MM.1S (cell line): ENCODE measurements around the gene NMNAT2.

Experiments
- DNase-seq: peaks from one replicate; pipeline ENCODE4 v3.0.0-alpha.2; 2015
- H2AFZ ChIP-seq: fragments of 300-600 bp; sonication (generic); 2 replicates; pipeline ENCODE4 v1.6.0; 2016; ENCODE audit warnings: antibody characterized with exemption, low read length
- H3F3A ChIP-seq: fragments of 300-600 bp; sonication (generic); 2 replicates; pipeline ENCODE4 v1.6.1; 2016; ENCODE audit warnings: mild to moderate bottlenecking, antibody characterized with exemption, low read length, moderate library complexity, mixed read lengths; ENCODE audit not compliant: insufficient read depth
- H3K27ac ChIP-seq: fragments of 300-600 bp; sonication (generic); 2 replicates; pipeline ENCODE4 v1.5.1; 2016; ENCODE audit warnings: mild to moderate bottlenecking, low read length
- H3K27me3 ChIP-seq: fragments of 300-600 bp; sonication (generic); replicated peaks from 2 replicates; pipeline ENCODE4 v1.6.0; 2016; ENCODE audit warnings: low read length; ENCODE audit not compliant: insufficient read depth
- H3K36me3 ChIP-seq: fragments of 300-600 bp; sonication (generic); replicated peaks from 2 replicates; pipeline ENCODE4 v1.6.1; 2016; ENCODE audit warnings: mild to moderate bottlenecking, low read length, mixed read lengths; ENCODE audit not compliant: insufficient read depth
- H3K4me1 ChIP-seq: fragments of 300-600 bp; sonication (generic); 2 replicates; pipeline ENCODE4 v1.6.1; 2016; ENCODE audit warnings: low read length, mixed read lengths
- H3K4me2 ChIP-seq: fragments of 300-600 bp; sonication (generic); 2 replicates; pipeline ENCODE4 v1.6.0; 2016; ENCODE audit warnings: low read depth, low read length
- H3K4me3 ChIP-seq: fragments of 300-600 bp; sonication (generic); 2 replicates; pipeline ENCODE4 v1.5.1; 2016; ENCODE audit warnings: low read length, mixed read lengths
- H3K79me2 ChIP-seq: fragments of 300-600 bp; sonication (generic); 2 replicates; pipeline ENCODE4 v1.6.1; 2016; ENCODE audit warnings: mixed run types, low read length, mixed read lengths
- H3K9ac ChIP-seq: fragments of 300-600 bp; sonication (generic); 2 replicates; pipeline ENCODE4 v1.6.1; 2016; ENCODE audit warnings: low read length, mixed read lengths
- H3K9me2 ChIP-seq: fragments of 300-600 bp; sonication (generic); replicated peaks from 2 replicates; pipeline ENCODE4 v1.6.1; 2016; ENCODE audit warnings: mild to moderate bottlenecking, low read length, mixed read lengths; ENCODE audit not compliant: insufficient read depth
- H3K9me3 ChIP-seq: fragments of 300-600 bp; sonication (generic); replicated peaks from 2 replicates; pipeline ENCODE4 v1.6.1; 2016; ENCODE audit warnings: mild to moderate bottlenecking, low read length, mixed read lengths; ENCODE audit not compliant: insufficient read depth
- H4K20me1 ChIP-seq: fragments of 300-600 bp; sonication (generic); 2 replicates; pipeline ENCODE4 v1.6.1; 2016; ENCODE audit warnings: mild to moderate bottlenecking, low read length, moderate library complexity, mixed read lengths; ENCODE audit not compliant: insufficient read depth
- EZH2 ChIP-seq: fragments of 300-600 bp; sonication (generic); optimal IDR thresholded peaks from 2 replicates; pipeline ENCODE3; 2017; ENCODE audit warnings: low read depth, mild to moderate bottlenecking, antibody characterized with exemption, low read length, mixed read lengths
- EZH2phosphoT487 ChIP-seq: fragments of 300-600 bp; sonication (generic); IDR thresholded peaks from 2 replicates; pipeline ENCODE4 v1.6.1; 2018; ENCODE audit warnings: antibody characterized with exemption, low read length
- TF ChIP-seq, protein P1 (sequence below): fragments of 300-600 bp; sonication (generic); IDR thresholded peaks from 2 replicates; pipeline ENCODE4 v1.5.1; 2016; ENCODE audit warnings: antibody characterized with exemption, low read length, mixed read lengths

Gene NMNAT2

DNA sequence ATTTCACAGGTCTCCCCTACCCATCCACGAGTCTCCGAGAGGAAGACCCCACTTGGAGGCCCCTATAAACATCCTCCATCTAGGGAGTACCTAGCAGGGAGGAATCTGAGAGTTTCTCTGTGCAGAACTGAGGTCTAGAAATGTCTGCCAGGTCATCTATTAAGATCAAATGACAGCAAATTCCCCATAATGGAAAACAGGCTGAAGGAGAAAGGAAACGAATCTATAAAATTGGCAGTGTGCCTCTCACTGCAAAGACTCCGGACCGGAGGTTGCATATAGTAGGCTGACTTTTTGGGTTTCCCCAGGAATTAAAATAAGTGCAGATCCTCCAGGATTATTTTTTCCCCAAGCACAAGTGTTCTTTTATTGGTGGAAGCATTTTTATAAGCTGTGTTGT lies 57.7 kb downstream of the NMNAT2 start:
- no peak for DNase-seq

GRCh38 chr1:183356534-183357182 lies 61.5 kb downstream of the NMNAT2 start:
- no peak overlapping the region for H3K27ac ChIP-seq
- H2AFZ ChIP-seq: no peak overlapping the region
- no peaks in the 10 kb centered on the region for H3K79me2 ChIP-seq
- H4K20me1 ChIP-seq: no peaks in the 10 kb centered on the region
- no peaks in the 10 kb centered on the region for H3K36me3 ChIP-seq
- no peaks in the 10 kb centered on the region for H3F3A ChIP-seq
- H3K27me3 ChIP-seq: no peaks in the 10 kb centered on the region
- H3K9me2 ChIP-seq: no peaks in the 10 kb centered on the region
- no peaks in the 10 kb centered on the region for H3K4me1 ChIP-seq
- TF ChIP-seq, protein P1, sequence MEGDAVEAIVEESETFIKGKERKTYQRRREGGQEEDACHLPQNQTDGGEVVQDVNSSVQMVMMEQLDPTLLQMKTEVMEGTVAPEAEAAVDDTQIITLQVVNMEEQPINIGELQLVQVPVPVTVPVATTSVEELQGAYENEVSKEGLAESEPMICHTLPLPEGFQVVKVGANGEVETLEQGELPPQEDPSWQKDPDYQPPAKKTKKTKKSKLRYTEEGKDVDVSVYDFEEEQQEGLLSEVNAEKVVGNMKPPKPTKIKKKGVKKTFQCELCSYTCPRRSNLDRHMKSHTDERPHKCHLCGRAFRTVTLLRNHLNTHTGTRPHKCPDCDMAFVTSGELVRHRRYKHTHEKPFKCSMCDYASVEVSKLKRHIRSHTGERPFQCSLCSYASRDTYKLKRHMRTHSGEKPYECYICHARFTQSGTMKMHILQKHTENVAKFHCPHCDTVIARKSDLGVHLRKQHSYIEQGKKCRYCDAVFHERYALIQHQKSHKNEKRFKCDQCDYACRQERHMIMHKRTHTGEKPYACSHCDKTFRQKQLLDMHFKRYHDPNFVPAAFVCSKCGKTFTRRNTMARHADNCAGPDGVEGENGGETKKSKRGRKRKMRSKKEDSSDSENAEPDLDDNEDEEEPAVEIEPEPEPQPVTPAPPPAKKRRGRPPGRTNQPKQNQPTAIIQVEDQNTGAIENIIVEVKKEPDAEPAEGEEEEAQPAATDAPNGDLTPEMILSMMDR: no peak
- TF ChIP-seq EZH2: no peak
- no peak for TF ChIP-seq EZH2phosphoT487
- H3K9me3 ChIP-seq: no peaks in the 10 kb centered on the region
- no peak overlapping the region for H3K4me3 ChIP-seq
- DNase-seq: no peak
- H3K4me2 ChIP-seq: no peak overlapping the region
- H3K9ac ChIP-seq: no peak overlapping the region

More for the DNA sequence above, 57.7 kb downstream of the NMNAT2 start:
- TF ChIP-seq EZH2phosphoT487: no peak
- TF ChIP-seq, protein P1: no peak
- no peak for TF ChIP-seq EZH2
- Histone ChIP-seq H3K4me1 (no peaks in the 10 kb centered on the region), H2AFZ (no peak overlapping the region), H3K79me2 (no peaks in the 10 kb centered on the region), H3K27ac (no peak overlapping the region), H3K4me3 (no peak overlapping the region), H4K20me1 (no peaks in the 10 kb centered on the region), H3K9ac (no peak overlapping the region), H3K27me3 (no peaks in the 10 kb centered on the region), H3K9me2 (no peaks in the 10 kb centered on the region), H3K9me3 (no peaks in the 10 kb centered on the region), H3K36me3 (no peaks in the 10 kb centered on the region), H3F3A (no peaks in the 10 kb centered on the region), H3K4me2 (no peak overlapping the region)

GRCh38 chr1:183355797-183356196 lies 62.4 kb downstream of the NMNAT2 start:
- Histone ChIP-seq H4K20me1 (no peaks in the 10 kb centered on the region), H2AFZ (no peak overlapping the region), H3K9me3 (no peaks in the 10 kb centered on the region), H3K9me2 (no peaks in the 10 kb centered on the region), H3K4me2 (no peak overlapping the region), H3K79me2 (no peaks in the 10 kb centered on the region), H3F3A (no peaks in the 10 kb centered on the region), H3K27ac (no peak overlapping the region), H3K36me3 (no peaks in the 10 kb centered on the region), H3K9ac (no peak overlapping the region), H3K4me1 (no peaks in the 10 kb centered on the region), H3K4me3 (no peak overlapping the region), H3K27me3 (no peaks in the 10 kb centered on the region)
- no peak for DNase-seq
- TF ChIP-seq EZH2 (no peak), EZH2phosphoT487 (no peak)
- TF ChIP-seq, protein P1: no peak
